ENCODE data around the gene VDAC2. TPM values are rescaled to one million over a fixed set of nuclear protein-coding genes. Genes with fewer than 3 reads are reported as not detected.
"Not testable (repeated sequence)": the region's sequence is repeated elsewhere in the genome, so short reads cannot be mapped to it uniquely, and the experiment has no call there.

The VDAC2 gene
- total RNA-seq, 1 experiment from 2014 or later = 340 TPM

- no peaks in the 10 kb centered on the region for H3K9me3 ChIP-seq (ENCODE audit: control insufficient read depth, insufficient read depth, low read depth, low read length)
- H3K4me3 ChIP-seq (ENCODE audit: low read depth in 2 of 2, low read length in 2 of 2) = no peak overlapping the region
- ATAC-seq (no peak), DNase-seq (ENCODE audit: low read depth, low spot score) (no peak)
- ChIA-PET POLR2A (no interaction called here), CTCF (interaction anchor here (0.9 to 1.7 kb wide), 2 partner anchors 10 to 38 kb away, joined by 3 read pairs; partner anchors contain the start of gene COMTD1)
- H3K36me3 ChIP-seq (ENCODE audit: control insufficient read depth, insufficient read depth, low read length) = no peaks in the 10 kb centered on the region
- no peak overlapping the region for H3K27ac ChIP-seq (ENCODE audit: low read length)
- intact Hi-C loops (cut with micrococcal nuclease; ENCODE audit: unreplicated experiment) = no loop called here
- in situ Hi-C loops (cut with HindIII; ENCODE audit: low pct_unique_long_range_greater_than_20kb, low sequenced_read_pairs) = no loop called here
- TF ChIP-seq POLR2AphosphoS5 (IDR thresholded peaks at IDR 0.05; ENCODE audit: low read depth, low read length) (no peak), CTCF (IDR thresholded peaks at IDR 0.05) (no peak), REST (IDR thresholded peaks at IDR 0.05; ENCODE audit: insufficient read depth in 1 of 2, low read depth in 2 of 2, low read length in 1 of 2) (no peak), TCF7L2 (IDR thresholded peaks at IDR 0.05; ENCODE audit: low read depth, low read length) (no peak), SIN3A (IDR thresholded peaks at IDR 0.05; ENCODE audit: borderline replicate concordance, insufficient read depth, low read depth, low read length) (no peak)
- BruUV-seq (replicated peaks) = no TSS peak
- no peaks in the 10 kb centered on the region for H3K27me3 ChIP-seq (ENCODE audit: control insufficient read depth, insufficient read depth, low read length)
- H3K4me1 ChIP-seq (ENCODE audit: control insufficient read depth, insufficient read depth, low read length) = no peaks in the 10 kb centered on the region
Observed at GRCh38 chr10:75197906-75198305, 12.7 kb upstream of the VDAC2 start.

GRCh38 chr10:75199949-75200348 lies 10.6 kb upstream of the VDAC2 start:
- H3K27me3 ChIP-seq (ENCODE audit: control insufficient read depth, insufficient read depth, low read length); DNase-seq (ENCODE audit: low read depth, low spot score); BruUV-seq (replicated peaks); H3K36me3 ChIP-seq (ENCODE audit: control insufficient read depth, insufficient read depth, low read length); H3K4me3 ChIP-seq (ENCODE audit: low read depth in 2 of 2, low read length in 2 of 2); H3K27ac ChIP-seq (ENCODE audit: low read length); intact Hi-C loops (cut with micrococcal nuclease; ENCODE audit: unreplicated experiment); H3K9me3 ChIP-seq (ENCODE audit: control insufficient read depth, insufficient read depth, low read depth, low read length); H3K4me1 ChIP-seq (ENCODE audit: control insufficient read depth, insufficient read depth, low read length); POLR2A ChIA-PET; ATAC-seq; in situ Hi-C loops (cut with HindIII; ENCODE audit: low pct_unique_long_range_greater_than_20kb, low sequenced_read_pairs): not testable (repeated sequence)
- CTCF ChIA-PET = interaction anchor here (0.6 kb wide), 1 partner anchor 21 kb away, joined by 5 read pairs; no protein-coding TSS in a partner anchor

GRCh38 chr10:75201793-75202307 lies 8.7 kb upstream of the VDAC2 start:
- in situ Hi-C loops (cut with HindIII; ENCODE audit: low pct_unique_long_range_greater_than_20kb, low sequenced_read_pairs) = no loop called here
- ChIA-PET POLR2A (no interaction called here), CTCF (no interaction called here)
- Histone ChIP-seq H3K9me3 (ENCODE audit: control insufficient read depth, insufficient read depth, low read depth, low read length) (no peaks in the 10 kb centered on the region), H3K27me3 (ENCODE audit: control insufficient read depth, insufficient read depth, low read length) (no peaks in the 10 kb centered on the region), H3K4me3 (ENCODE audit: low read depth in 2 of 2, low read length in 2 of 2) (no peak overlapping the region), H3K4me1 (ENCODE audit: control insufficient read depth, insufficient read depth, low read length) (no peaks in the 10 kb centered on the region), H3K27ac (ENCODE audit: low read length) (no peak overlapping the region), H3K36me3 (ENCODE audit: control insufficient read depth, insufficient read depth, low read length) (no peaks in the 10 kb centered on the region)
- TF ChIP-seq TCF7L2 (IDR thresholded peaks at IDR 0.05; ENCODE audit: low read depth, low read length) = no peak
- no peak for TF ChIP-seq POLR2AphosphoS5 (IDR thresholded peaks at IDR 0.05; ENCODE audit: low read depth, low read length)
- no peak for TF ChIP-seq REST (IDR thresholded peaks at IDR 0.05; ENCODE audit: insufficient read depth in 1 of 2, low read depth in 2 of 2, low read length in 1 of 2)
- TF ChIP-seq SIN3A (IDR thresholded peaks at IDR 0.05; ENCODE audit: borderline replicate concordance, insufficient read depth, low read depth, low read length) = no peak
- TF ChIP-seq CTCF (IDR thresholded peaks at IDR 0.05) = no peak
- DNase-seq (ENCODE audit: low read depth, low spot score) (no peak), ATAC-seq (peak; percentile 28; the same call in 1 of the 2 replicates)
- no TSS peak for BruUV-seq (replicated peaks)
- intact Hi-C loops (cut with micrococcal nuclease; ENCODE audit: unreplicated experiment) = no loop called here
